HCT116 (cell line): ENCODE results near the gene TMEM266. TPM values are rescaled to one million over a fixed set of nuclear protein-coding genes. Genes with fewer than 3 reads are reported as not detected.

Experiments
- ATAC-seq: fragments of 200-7000 bp; cut with Tn5 transposase; 2 replicates; pipeline ENCODE4 v1.9.1; 2020; ENCODE audit warnings: mild to moderate bottlenecking, moderate library complexity
- BruUV-seq: library from RNA; stranded (reverse); fragments of 400-500 nt; replicated peaks from 2 replicates; lab custom pipeline; 2021; lab: Mats Ljungman, UMichigan
- CTCF ChIA-PET: fragments of 300-600 bp; sonication (Branson Sonifier 250); formaldehyde crosslinking; loops from one replicate; lab custom pipeline; 2021; ENCODE audit warnings: antibody characterized with exemption; lab: Charles Lee
- POLR2A ChIA-PET: fragments of 300-600, 350-600 bp; sonication (Branson Sonifier 250); formaldehyde crosslinking; loops from one replicate; lab custom pipeline; 2021; ENCODE audit warnings: antibody characterized with exemption; lab: Charles Lee
- RAD21 ChIA-PET, 2 experiments: fragments of 300-600 bp; sonication (Branson Sonifier 250); formaldehyde crosslinking; loops; one replicate each; lab custom pipeline; 2023; ENCODE audit warnings: low total read pairs in 2 of 2; ENCODE audit not compliant: uncharacterized antibody in 2 of 2, unreplicated experiment in 2 of 2, low non-redundant PET in 1 of 2; lab: Charles Lee
- DNase-seq: peaks from one replicate; pipeline ENCODE4 v3.0.0-alpha.2; 2010; ENCODE audit warnings: low read depth, low spot score
- H2AFZ ChIP-seq: fragments of 200-600 bp; shearing (Covaris generic), sonication (generic); 2 replicates; pipeline ENCODE4 v1.6.1; 2017; ENCODE audit warnings: low read depth, mixed run types, mixed read lengths, antibody characterized with exemption, low read length; ENCODE audit not compliant: poor library complexity, severe bottlenecking
- H3K27ac ChIP-seq: 2 replicates; pipeline ENCODE4 v1.5.1; 2012; ENCODE audit warnings: low read depth, low read length
- H3K27me3 ChIP-seq: fragments of 200-600 bp; sonication (generic); 2 replicates; pipeline ENCODE4 v1.6.1; 2016; ENCODE audit warnings: mixed run types, low read length, mixed read lengths; ENCODE audit not compliant: insufficient read depth
- H3K36me3 ChIP-seq, 2 experiments: fragments of 200-500 bp in 1 of 2; fragments of 200-600 bp in 1 of 2; sonication (Bioruptor generic) in 1 of 2; sonication (generic) in 1 of 2; 2 replicates each; pipeline versions ENCODE4 v1.5.1 to v1.6.1; 2014 to 2016; ENCODE audit warnings: low read length in 2 of 2, inconsistent platforms in 1 of 2, mixed read lengths in 1 of 2, mixed run types in 1 of 2; ENCODE audit not compliant: insufficient read depth in 2 of 2, control insufficient read depth in 1 of 2
- H3K4me1 ChIP-seq, 2 experiments: fragments of 200-600 bp in 1 of 2; sonication (generic) in 1 of 2; 2 replicates each; pipeline versions ENCODE4 v1.5.1 to v1.6.1; 2012 to 2017; ENCODE audit warnings: low read length in 2 of 2, inconsistent platforms in 1 of 2, mild to moderate bottlenecking in 1 of 2, mixed read lengths in 1 of 2, mixed run types in 1 of 2, moderate library complexity in 1 of 2; ENCODE audit not compliant: insufficient read depth in 2 of 2, control insufficient read depth in 1 of 2
- H3K4me2 ChIP-seq: fragments of 200-600 bp; sonication (generic); 2 replicates; pipeline ENCODE4 v1.6.1; 2017; ENCODE audit warnings: mixed run types, low read length, mixed read lengths
- H3K4me3 ChIP-seq, 2 experiments: fragments of 200-600 bp in 1 of 2; sonication (generic) in 1 of 2; replicated peaks in 1 of 2; 2 replicates each; pipeline ENCODE4 v1.5.1; 2011 to 2016; ENCODE audit warnings: low read length in 2 of 2, control low read depth in 1 of 2, low read depth in 1 of 2, mild to moderate bottlenecking in 1 of 2, mixed read lengths in 1 of 2, mixed run types in 1 of 2
- H3K79me2 ChIP-seq: fragments of 200-600 bp; sonication (generic); 2 replicates; pipeline ENCODE4 v1.6.1; 2017; ENCODE audit warnings: mild to moderate bottlenecking, mixed run types, low read length, moderate library complexity, mixed read lengths; ENCODE audit not compliant: insufficient read depth
- H3K9ac ChIP-seq: fragments of 200-600 bp; sonication (generic); 2 replicates; pipeline ENCODE4 v1.6.1; 2016; ENCODE audit warnings: low read length, mixed read lengths
- H3K9me2 ChIP-seq: fragments of 200-600 bp; sonication (generic), shearing (Covaris generic); 2 replicates; pipeline ENCODE4 v1.6.1; 2017; ENCODE audit warnings: mixed run types, mild to moderate bottlenecking, moderate library complexity; ENCODE audit not compliant: insufficient read depth
- H3K9me3 ChIP-seq, 2 experiments: fragments of 200-500 bp in 1 of 2; fragments of 200-600 bp in 1 of 2; sonication (Bioruptor generic) in 1 of 2; sonication (generic) in 1 of 2; 2 replicates each; pipeline ENCODE4 v1.6.1; 2014 to 2017; ENCODE audit warnings: low read length in 2 of 2, mixed read lengths in 2 of 2, inconsistent platforms in 1 of 2, low read depth in 1 of 2, mild to moderate bottlenecking in 1 of 2, mixed run types in 1 of 2, moderate library complexity in 1 of 2; ENCODE audit not compliant: control insufficient read depth in 1 of 2, insufficient read depth in 1 of 2
- H4K20me1 ChIP-seq: fragments of 200-600 bp; sonication (generic), shearing (Covaris generic); 2 replicates; pipeline ENCODE4 v1.6.1; 2017; ENCODE audit warnings: mixed run types, mild to moderate bottlenecking, moderate library complexity; ENCODE audit not compliant: insufficient read depth
- CBX3 ChIP-seq: IDR thresholded peaks from 2 replicates; pipeline ENCODE4 v1.6.1; 2012; ENCODE audit warnings: low read depth
- CEBPB ChIP-seq: IDR thresholded peaks from 2 replicates; pipeline ENCODE4 v1.6.1; 2012; ENCODE audit warnings: low read depth
- EGR1 ChIP-seq: IDR thresholded peaks from 2 replicates; pipeline ENCODE4 v1.6.1; 2012; ENCODE audit warnings: low read depth
- ELF1 ChIP-seq: IDR thresholded peaks from 2 replicates; pipeline ENCODE4 v1.6.1; 2012; ENCODE audit warnings: low read depth, borderline replicate concordance
- EZH2 ChIP-seq: fragments of 200-600 bp; sonication (generic); IDR thresholded peaks from 2 replicates; pipeline ENCODE4 v1.6.1; 2017; ENCODE audit warnings: antibody characterized with exemption, mixed run types
- EZH2phosphoT487 ChIP-seq: fragments of 200-600 bp; IDR thresholded peaks from 2 replicates; pipeline ENCODE4 v1.6.1; 2018; ENCODE audit warnings: antibody characterized with exemption, borderline replicate concordance
- FOSL1 ChIP-seq: IDR thresholded peaks from 2 replicates; pipeline ENCODE4 v1.6.1; 2012; ENCODE audit warnings: low read depth
- POLR2A ChIP-seq: IDR thresholded peaks from 2 replicates; pipeline ENCODE4 v1.7.0; 2011; ENCODE audit warnings: borderline replicate concordance; ENCODE audit not compliant: insufficient read depth, insufficient read length; ENCODE audit errors: extremely low read depth
- RAD21 ChIP-seq: IDR thresholded peaks from 2 replicates; pipeline ENCODE4 v1.6.1; 2012; ENCODE audit warnings: low read depth, mild to moderate bottlenecking
- SRF ChIP-seq: IDR thresholded peaks from 2 replicates; pipeline ENCODE4 v1.6.1; 2012; ENCODE audit warnings: low read depth
- TCF7L2 ChIP-seq: IDR thresholded peaks from 2 replicates; pipeline ENCODE4 v1.7.0; 2011; ENCODE audit warnings: borderline replicate concordance, inconsistent platforms; ENCODE audit not compliant: insufficient read depth, insufficient read length; ENCODE audit errors: extremely low read depth
- YY1 ChIP-seq: IDR thresholded peaks from 2 replicates; pipeline ENCODE4 v1.6.1; 2011; ENCODE audit warnings: low read length, low read depth, moderate library complexity, mild to moderate bottlenecking; ENCODE audit not compliant: insufficient replicate concordance; ENCODE audit errors: extremely low read depth
- ZFX ChIP-seq: fragments of 450-650 bp; IDR thresholded peaks from 2 replicates; pipeline ENCODE4 v1.6.1; 2017
- intact Hi-C: fragments of 100-400 bp; cut with micrococcal nuclease; formaldehyde crosslinking; loops from 2 replicates; pipeline ENCODE4 v1.10.0; 2022
- total RNA-seq: library from RNA; stranded (reverse); gene quantifications from one replicate; pipeline ENCODE4 v1.2.1, GENCODE V29; 2021; ENCODE audit not compliant: unreplicated experiment
- TF ChIP-seq, protein P1 (sequence below): IDR thresholded peaks from 2 replicates; pipeline ENCODE4 v1.6.1; 2012; ENCODE audit warnings: low read depth

TMEM266 gene
- total RNA-seq, 1 experiment from 2014 or later, result 0.91 TPM

DNA sequence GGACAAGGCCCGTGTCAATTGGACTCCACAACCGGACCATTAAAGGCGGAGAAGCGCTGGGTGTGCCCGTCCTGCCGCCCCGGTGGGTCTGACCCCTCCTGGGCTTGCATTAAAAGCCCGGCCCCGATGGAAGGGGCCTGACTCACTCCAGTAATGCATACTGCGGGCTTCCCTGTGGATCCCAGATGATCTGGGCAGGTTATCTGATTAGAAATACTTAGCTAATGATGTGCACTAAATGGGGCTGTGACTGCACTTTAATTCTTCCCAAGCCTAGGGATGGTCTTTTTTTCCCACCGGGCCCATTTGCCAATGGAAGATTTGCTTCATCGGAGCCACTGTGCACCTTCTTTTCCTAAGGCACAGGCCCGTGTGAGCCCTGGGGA lies 124.9 kb downstream of the TMEM266 start:
- ATAC-seq, result no peak

More for the DNA sequence above, 124.9 kb downstream of the TMEM266 start:
- Histone ChIP-seq H2AFZ (no peak overlapping the region), H3K9me3 (no peaks in the 10 kb centered on the region), H3K9me2 (no peaks in the 10 kb centered on the region), H3K4me2 (no peak overlapping the region), H3K4me1 (peaks cover 0 to 9% of the 10 kb centered on the region in 2 experiments; a peak in 2 of 4 replicates), H3K36me3 (no peaks in the 10 kb centered on the region), H4K20me1 (no peaks in the 10 kb centered on the region), H3K79me2 (no peaks in the 10 kb centered on the region), H3K4me3 (no peak overlapping the region), H3K27ac (no peak overlapping the region), H3K9ac (no peak overlapping the region), H3K27me3 (no peaks in the 10 kb centered on the region)
- BruUV-seq, result no TSS peak
- TF ChIP-seq FOSL1, result no peak
- TF ChIP-seq, protein P1, sequence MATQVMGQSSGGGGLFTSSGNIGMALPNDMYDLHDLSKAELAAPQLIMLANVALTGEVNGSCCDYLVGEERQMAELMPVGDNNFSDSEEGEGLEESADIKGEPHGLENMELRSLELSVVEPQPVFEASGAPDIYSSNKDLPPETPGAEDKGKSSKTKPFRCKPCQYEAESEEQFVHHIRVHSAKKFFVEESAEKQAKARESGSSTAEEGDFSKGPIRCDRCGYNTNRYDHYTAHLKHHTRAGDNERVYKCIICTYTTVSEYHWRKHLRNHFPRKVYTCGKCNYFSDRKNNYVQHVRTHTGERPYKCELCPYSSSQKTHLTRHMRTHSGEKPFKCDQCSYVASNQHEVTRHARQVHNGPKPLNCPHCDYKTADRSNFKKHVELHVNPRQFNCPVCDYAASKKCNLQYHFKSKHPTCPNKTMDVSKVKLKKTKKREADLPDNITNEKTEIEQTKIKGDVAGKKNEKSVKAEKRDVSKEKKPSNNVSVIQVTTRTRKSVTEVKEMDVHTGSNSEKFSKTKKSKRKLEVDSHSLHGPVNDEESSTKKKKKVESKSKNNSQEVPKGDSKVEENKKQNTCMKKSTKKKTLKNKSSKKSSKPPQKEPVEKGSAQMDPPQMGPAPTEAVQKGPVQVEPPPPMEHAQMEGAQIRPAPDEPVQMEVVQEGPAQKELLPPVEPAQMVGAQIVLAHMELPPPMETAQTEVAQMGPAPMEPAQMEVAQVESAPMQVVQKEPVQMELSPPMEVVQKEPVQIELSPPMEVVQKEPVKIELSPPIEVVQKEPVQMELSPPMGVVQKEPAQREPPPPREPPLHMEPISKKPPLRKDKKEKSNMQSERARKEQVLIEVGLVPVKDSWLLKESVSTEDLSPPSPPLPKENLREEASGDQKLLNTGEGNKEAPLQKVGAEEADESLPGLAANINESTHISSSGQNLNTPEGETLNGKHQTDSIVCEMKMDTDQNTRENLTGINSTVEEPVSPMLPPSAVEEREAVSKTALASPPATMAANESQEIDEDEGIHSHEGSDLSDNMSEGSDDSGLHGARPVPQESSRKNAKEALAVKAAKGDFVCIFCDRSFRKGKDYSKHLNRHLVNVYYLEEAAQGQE, result no peak
- no peak for TF ChIP-seq YY1
- TF ChIP-seq POLR2A, result no peak
- no peak for TF ChIP-seq EZH2
- no peak for TF ChIP-seq CEBPB
- no peak for TF ChIP-seq EZH2phosphoT487
- TF ChIP-seq RAD21, result no peak
- no peak for TF ChIP-seq CBX3
- no peak for TF ChIP-seq SRF
- no peak for TF ChIP-seq EGR1
- no peak for TF ChIP-seq ELF1
- no peak for TF ChIP-seq TCF7L2
- TF ChIP-seq ZFX, result no peak
- ChIA-PET CTCF (interaction anchor here (1.2 to 2.7 kb wide), 5 partner anchors 10 to 681 kb away, joined by 3 to 16 read pairs (median 12); no protein-coding TSS in a partner anchor), RAD21 (interaction anchor here (1.2 to 1.4 kb wide), 2 partner anchors 146 kb away, joined by 3 to 8 read pairs; no protein-coding TSS in a partner anchor), POLR2A (interaction anchor here (1.4 kb wide), 1 partner anchor 16 kb away, joined by 3 read pairs; no protein-coding TSS in a partner anchor)
- DNase-seq, result no peak
- intact Hi-C loops, result no loop called here
